D341Med (cell line): ENCODE data around the gene DCLRE1C.
"Not testable (repeated sequence)": the region's sequence is repeated elsewhere in the genome, so short reads cannot be mapped to it uniquely, and the experiment has no call there.

ENCODE experiments used
- DNase-seq: peaks from one replicate; pipeline ENCODE4 v3.0.0; 2012; ENCODE audit warnings: low spot score

Gene DCLRE1C

GRCh38 chr10:14880229-14880628 lies 73.7 kb downstream of the DCLRE1C start:
- no peak for DNase-seq

- DNase-seq = no peak
Observed at GRCh38 chr10:14879928-14880193, 74.0 kb downstream of the DCLRE1C start.

GRCh38 chr10:14879124-14879927 lies 74.6 kb downstream of the DCLRE1C start:
- peak; percentile 43 for DNase-seq

- DNase-seq = peak; percentile 100
Observed at GRCh38 chr10:14878266-14879123, 75.4 kb downstream of the DCLRE1C start, which contains the start of gene SUV39H2. TSS of gene SUV39H2 (plus strand) at chr10:14878866. CDS start at chr10:14878889, 23 bp downstream.

GRCh38 chr10:14876764-14877163 lies 77.1 kb downstream of the DCLRE1C start:
- DNase-seq = no peak

- no peak for DNase-seq
Observed at GRCh38 chr10:14875941-14876340, 78.0 kb downstream of the DCLRE1C start.

GRCh38 chr10:14873090-14873760 lies 80.7 kb downstream of the DCLRE1C start:
- no peak for DNase-seq

- DNase-seq = not testable (repeated sequence)
Observed at GRCh38 chr10:14864871-14865270, 89.0 kb downstream of the DCLRE1C start.

- DNase-seq = not testable (repeated sequence)
Observed at GRCh38 chr10:14864466-14864865, 89.4 kb downstream of the DCLRE1C start.

GRCh38 chr10:14860791-14861190 lies 93.1 kb downstream of the DCLRE1C start:
- no peak for DNase-seq

- DNase-seq = no peak
Observed at GRCh38 chr10:14859775-14860174, 94.1 kb downstream of the DCLRE1C start.

- DNase-seq = no peak
Observed at GRCh38 chr10:14859043-14859442, 94.9 kb downstream of the DCLRE1C start.

- peak; percentile 81 for DNase-seq
Observed at GRCh38 chr10:14858338-14858960, 95.4 kb downstream of the DCLRE1C start.

GRCh38 chr10:14855453-14855852 lies 98.4 kb downstream of the DCLRE1C start:
- DNase-seq = no peak

GRCh38 chr10:14852236-14852635 lies 101.7 kb downstream of the DCLRE1C start:
- DNase-seq = no peak
